Endothelial cell of umbilical vein (primary cell): Measurements from ENCODE around the gene PPM1H.

Source experiments
- CTCF ChIP-seq, 2 donors: IDR thresholded peaks; 1 replicate in 1 of 2; 2 replicates in 1 of 2; pipeline ENCODE4 v1.5.1; 2011; ENCODE audit warnings: low read length in 2 of 2, mild to moderate bottlenecking in 2 of 2, moderate library complexity in 2 of 2, control low read depth in 1 of 2, inconsistent platforms in 1 of 2, low read depth in 1 of 2; ENCODE audit not compliant: insufficient read depth in 1 of 2; ENCODE audit errors: extremely low read depth in 1 of 2
- MYC ChIP-seq: IDR thresholded peaks from one replicate; pipeline ENCODE4 v1.6.1; 2011; ENCODE audit warnings: mild to moderate bottlenecking, low read depth, low read length
- POLR2A ChIP-seq: IDR thresholded peaks from 2 replicates; pipeline ENCODE4 v1.6.1; 2012; ENCODE audit warnings: low read depth, mild to moderate bottlenecking, control low read depth, low read length
- POLR2AphosphoS5 ChIP-seq: IDR thresholded peaks from 2 replicates; pipeline ENCODE4 v1.6.1; 2012; ENCODE audit warnings: low read depth, mild to moderate bottlenecking, control low read depth, low read length, moderate library complexity; ENCODE audit not compliant: insufficient read depth

- TF ChIP-seq CTCF (IDR thresholded peaks at IDR 0.05; ENCODE audit: extremely low read depth in 1 of 2, insufficient read depth in 1 of 2, low read depth in 1 of 2, low read length in 2 of 2) (no peak), MYC (no peak), POLR2AphosphoS5 (no peak), POLR2A (no peak)
Observed at GRCh38 chr12:62694632-62695031, 240.3 kb downstream of the PPM1H start.
